HL-60/S4 (cell line): ENCODE results near the gene CPT1C.

ENCODE experiments used
- in situ Hi-C: fragments of 300-500 bp; cut with MboI; formaldehyde crosslinking; loops from 2 replicates; pipeline ENCODE4 v1.14.3; 2022; ENCODE audit warnings: low sequenced_read_pairs

CPT1C gene

GRCh38 chr19:49749055-49749716 lies 58.3 kb downstream of the CPT1C start:
- in situ Hi-C loops, result loop anchor here (25.0 kb wide), 1 partner anchor 388 kb away; no protein-coding TSS in a partner anchor

- in situ Hi-C loops, result loop anchor here (25.0 kb wide), 1 partner anchor 388 kb away; no protein-coding TSS in a partner anchor
Observed at GRCh38 chr19:49749771-49750170, 58.9 kb downstream of the CPT1C start.

GRCh38 chr19:49752701-49753100 lies 61.8 kb downstream of the CPT1C start:
- in situ Hi-C loops, result no loop called here

GRCh38 chr19:49755956-49756355 lies 65.0 kb downstream of the CPT1C start:
- in situ Hi-C loops, result no loop called here

DNA sequence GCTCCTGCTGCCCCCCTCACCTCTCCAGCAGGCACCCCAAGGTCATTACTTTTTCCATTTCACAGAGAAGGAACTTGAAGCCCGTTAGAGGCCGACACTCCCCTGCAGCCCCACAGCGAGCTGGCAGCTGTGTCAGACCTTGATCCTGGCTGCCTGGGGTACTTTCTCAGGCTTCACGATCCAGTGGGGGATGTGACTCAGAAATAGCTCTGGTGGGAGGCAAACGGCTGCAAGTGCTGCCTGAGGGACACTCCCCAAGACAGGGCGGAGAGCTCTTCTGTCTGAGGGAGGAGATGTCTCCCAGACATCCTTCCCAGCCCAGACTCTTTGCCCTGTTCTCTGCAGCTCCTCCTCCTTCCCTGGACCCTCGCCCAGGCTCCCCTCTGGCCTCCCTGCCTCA lies 67.4 kb downstream of the CPT1C start:
- in situ Hi-C loops, result no loop called here

DNA sequence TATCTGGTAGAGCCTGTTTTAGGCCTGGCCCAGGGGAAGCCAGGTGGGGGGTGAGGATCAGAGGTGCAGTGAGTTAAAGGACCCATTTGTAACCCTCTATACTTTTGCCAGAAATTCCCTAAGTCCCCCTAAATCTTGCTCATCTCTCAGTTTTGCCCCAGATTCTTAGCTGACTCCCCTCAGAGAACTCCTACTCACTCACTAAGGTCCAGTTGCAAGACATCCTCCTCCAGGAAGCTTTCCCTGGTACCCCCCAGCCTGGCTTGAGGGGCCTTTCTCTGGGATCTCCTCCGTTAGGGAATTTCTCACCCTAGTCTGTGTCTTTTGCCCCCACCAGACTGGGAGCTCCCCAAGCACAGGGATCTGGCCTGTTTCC lies 70.3 kb downstream of the CPT1C start:
- in situ Hi-C loops, result no loop called here

- in situ Hi-C loops, result no loop called here
Observed at GRCh38 chr19:49761625-49762311, 70.9 kb downstream of the CPT1C start.

DNA sequence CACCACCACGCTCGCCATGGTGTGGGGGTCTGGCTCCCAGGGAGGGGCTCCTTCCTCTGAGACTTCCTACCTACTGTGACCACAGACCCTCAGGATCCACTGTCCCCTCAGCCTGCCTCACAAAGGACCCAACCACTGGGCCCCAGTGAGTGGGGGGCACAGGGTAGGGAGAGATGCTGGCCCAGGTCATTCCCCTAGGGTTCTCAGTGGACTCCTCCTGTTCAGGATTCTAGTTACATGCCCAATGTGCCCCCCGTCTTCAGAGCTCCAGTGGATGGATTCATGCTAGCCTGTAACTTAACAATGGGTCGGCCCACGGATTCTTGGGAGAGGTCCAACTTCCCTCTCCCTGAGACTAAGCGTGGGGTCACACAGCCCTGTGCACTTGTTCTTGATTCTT lies 72.3 kb downstream of the CPT1C start, which contains the start of gene TSKS:
Gene TSKS (minus strand): TSS at position 77 of the 400 bp plus-strand sequence. CDS start 59 bp downstream, at position 18.
- in situ Hi-C loops, result no loop called here
